ENCODE results near the gene ZNF740.
"Not testable (repeated sequence)": the region's sequence is repeated elsewhere in the genome, so short reads cannot be mapped to it uniquely, and the experiment has no call there.

ZNF740 gene

GRCh38 chr12:53174881-53175491, 5.5 kb upstream of the ZNF740 start:
- DNase-seq, result no peak

DNA sequence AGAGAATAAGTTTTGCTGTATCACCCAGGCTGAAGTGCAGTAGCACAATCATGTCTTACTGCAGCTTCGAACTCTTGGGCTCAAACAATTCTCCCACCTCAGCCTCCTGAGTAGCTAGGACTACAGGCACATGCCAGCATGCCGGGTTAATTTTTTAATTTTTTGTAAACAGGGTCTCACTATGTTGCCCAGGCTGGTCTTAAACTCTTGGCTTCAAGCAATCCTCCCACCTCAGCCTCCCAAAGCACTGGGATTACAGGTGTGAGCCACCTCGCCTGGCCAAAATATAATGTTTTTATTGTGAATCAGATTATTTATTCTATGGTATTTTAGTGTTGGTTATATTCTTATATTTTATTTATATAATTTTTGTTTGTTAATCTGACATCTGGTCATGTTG, 3.8 kb upstream of the ZNF740 start:
- no peak for DNase-seq

- DNase-seq, result not testable (repeated sequence)
Observed at GRCh38 chr12:53177447-53177846, 3.1 kb upstream of the ZNF740 start.

DNA sequence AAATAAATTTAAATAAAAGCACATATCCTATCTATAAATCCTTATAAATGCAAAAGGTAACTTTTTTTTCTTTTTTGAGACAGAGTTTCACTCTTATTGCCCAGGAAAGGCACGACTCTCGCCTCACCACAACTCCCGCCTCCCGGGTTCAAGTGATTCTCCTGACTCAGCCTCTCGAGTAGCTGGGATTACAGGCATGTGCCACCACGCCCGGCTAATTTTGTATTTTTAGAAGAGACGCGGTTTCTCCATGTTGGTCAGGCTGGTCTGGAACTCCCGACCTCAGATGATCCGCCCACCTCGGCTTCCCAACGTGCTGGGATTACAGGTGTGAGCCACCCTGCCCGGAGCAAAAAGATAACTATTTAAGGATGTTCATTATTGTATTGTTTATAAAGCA, 1.7 kb upstream of the ZNF740 start:
- DNase-seq, result not testable (repeated sequence)

DNA sequence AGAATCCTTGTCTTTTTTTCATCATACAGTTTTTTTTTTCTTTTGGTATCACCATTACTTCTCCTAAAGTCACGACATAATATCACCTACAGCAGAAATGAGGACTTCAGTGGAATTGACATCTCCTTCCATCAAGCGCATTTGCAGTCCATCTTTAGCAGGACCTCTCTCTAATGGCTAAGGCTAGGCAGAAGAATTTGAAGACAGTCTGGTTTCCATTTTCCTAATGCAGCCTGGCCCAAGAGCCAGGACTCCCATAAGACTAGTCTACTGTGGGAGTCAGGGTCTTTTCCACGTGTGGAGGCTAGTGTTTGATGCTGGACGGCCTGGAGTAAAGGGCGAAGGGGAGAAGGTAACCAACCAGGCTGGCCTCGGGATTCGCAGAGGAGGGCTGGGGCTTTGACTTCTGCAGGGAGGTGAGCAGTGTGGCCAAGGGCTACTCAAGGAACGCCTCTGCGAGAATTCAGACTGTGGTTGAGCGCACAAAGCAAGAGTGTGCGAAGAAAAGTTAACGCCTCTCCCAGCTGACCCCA, 769 bp upstream of the ZNF740 start:
- no peak for DNase-seq

- DNase-seq, result peak; percentile 71
Observed at GRCh38 chr12:53180931-53181645, 566 bp downstream of the ZNF740 start.

GRCh38 chr12:53181935-53182334, 1.4 kb downstream of the ZNF740 start:
- DNase-seq, result no peak

DNA sequence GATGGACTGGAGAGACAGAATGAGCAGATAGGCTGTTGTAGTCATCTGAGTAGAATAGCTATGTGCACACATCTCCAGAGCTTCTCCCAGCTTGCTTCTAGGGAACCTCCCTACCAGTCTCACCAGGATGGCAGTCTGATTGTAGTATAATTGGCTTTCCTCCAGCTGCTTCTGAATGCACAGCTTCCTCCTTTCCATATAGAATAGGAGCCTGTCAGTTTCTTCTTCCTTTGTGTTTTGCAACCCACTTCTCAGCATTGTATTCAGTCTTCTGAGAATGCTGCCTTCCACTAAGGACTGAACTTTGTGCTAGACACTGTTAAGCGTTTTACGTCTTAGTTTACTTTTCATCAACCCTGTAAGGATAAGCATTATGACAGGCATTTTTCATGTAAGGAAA, 2.4 kb downstream of the ZNF740 start:
- no peak for DNase-seq

GRCh38 chr12:53184828-53185227, 4.3 kb downstream of the ZNF740 start:
- no peak for DNase-seq

- DNase-seq, result no peak
Observed at GRCh38 chr12:53185582-53186153, 5.1 kb downstream of the ZNF740 start.

GRCh38 chr12:53186745-53187144, 6.2 kb downstream of the ZNF740 start:
- DNase-seq, result no peak

- no peak for DNase-seq
Observed at GRCh38 chr12:53187145-53187899, 6.8 kb downstream of the ZNF740 start.

DNA sequence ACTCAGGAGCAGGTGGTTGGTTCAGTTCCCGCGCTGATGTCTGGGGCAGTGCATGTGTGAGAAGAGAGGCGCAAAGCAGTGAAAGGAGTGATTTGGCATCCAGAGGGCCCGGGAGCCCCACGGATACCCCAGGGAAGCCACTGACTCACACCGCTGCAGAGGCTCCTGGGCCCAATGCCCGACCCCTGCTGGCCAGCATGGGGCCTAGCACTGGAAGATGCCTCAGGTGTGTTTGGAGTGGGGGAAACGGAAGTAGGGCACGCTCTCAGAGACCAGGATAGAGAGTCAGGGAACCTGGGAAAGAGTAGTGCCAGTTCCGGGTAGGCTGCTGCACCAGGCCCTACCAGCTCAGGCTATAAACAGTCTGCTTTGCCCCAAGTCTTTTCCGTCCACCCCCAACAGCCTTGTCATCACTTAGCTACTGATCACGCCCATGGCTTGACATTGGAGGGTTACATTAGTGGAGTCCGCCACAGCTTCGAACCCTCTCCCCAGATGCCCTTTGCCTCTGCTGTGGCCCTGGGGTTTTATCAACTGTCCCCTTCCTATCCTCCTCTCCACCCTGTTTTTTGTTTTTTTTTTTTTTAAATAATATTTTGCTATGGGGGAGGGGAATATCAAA, 9.7 kb downstream of the ZNF740 start:
- DNase-seq, result peak; percentile 52

- no peak for DNase-seq
Observed at GRCh38 chr12:53191096-53191884, 10.8 kb downstream of the ZNF740 start.

DNA sequence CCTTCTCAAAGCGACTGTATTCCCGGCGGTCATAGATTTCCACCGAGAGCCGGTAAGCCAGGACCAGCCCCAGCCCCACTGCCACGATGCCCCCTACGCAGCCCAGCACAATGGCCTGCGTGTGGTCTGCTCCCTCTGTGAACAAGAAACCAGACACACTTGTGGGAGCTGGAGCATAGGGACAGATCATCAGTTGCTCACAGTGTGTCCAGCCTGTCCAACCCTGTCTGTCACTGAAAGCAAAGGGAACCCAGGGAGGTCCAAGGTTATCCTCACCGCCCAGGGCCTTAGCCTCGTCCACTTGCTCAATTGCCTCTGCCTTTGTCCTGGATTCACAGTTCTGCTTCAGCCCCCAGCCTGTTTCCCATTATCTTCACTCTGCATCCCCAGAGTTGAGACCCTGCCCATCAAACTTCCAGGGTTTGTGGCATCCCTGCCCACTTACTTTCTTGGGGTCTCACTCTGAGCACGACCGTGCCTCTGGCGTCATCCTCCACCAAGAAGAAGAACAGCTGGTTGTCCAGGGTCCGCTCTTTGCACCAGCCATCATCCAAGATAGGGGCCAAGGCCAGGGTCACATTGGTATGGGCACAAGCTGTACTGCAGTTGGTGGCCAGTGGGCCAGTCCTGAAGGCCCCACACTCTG, 11.5 kb downstream of the ZNF740 start:
- no peak for DNase-seq

DNA sequence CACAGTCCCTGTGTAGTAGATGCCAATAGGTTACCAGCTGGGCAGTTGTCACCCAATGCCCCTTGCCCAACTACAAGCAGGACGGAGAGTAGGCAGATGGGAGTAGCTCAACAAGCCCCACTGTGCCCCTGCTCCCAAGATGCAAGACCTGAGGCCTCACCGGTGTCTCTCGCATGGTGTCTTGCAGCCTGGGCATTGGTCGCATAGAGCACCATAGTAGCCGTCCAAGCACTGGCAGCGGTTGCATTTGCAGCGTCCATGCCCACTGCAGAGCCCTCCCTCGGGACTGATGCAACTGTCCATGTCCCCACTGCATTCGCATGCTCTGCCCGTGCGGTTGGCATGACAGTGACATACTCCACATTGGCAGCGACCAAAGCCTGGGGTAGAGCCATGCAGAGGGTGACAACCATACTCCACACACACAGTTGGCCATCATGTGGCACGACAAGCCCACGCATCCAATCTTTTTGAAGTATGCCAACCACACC, 12.1 kb downstream of the ZNF740 start:
- no peak for DNase-seq

GRCh38 chr12:53193040-53193439, 12.5 kb downstream of the ZNF740 start:
- no peak for DNase-seq

DNA sequence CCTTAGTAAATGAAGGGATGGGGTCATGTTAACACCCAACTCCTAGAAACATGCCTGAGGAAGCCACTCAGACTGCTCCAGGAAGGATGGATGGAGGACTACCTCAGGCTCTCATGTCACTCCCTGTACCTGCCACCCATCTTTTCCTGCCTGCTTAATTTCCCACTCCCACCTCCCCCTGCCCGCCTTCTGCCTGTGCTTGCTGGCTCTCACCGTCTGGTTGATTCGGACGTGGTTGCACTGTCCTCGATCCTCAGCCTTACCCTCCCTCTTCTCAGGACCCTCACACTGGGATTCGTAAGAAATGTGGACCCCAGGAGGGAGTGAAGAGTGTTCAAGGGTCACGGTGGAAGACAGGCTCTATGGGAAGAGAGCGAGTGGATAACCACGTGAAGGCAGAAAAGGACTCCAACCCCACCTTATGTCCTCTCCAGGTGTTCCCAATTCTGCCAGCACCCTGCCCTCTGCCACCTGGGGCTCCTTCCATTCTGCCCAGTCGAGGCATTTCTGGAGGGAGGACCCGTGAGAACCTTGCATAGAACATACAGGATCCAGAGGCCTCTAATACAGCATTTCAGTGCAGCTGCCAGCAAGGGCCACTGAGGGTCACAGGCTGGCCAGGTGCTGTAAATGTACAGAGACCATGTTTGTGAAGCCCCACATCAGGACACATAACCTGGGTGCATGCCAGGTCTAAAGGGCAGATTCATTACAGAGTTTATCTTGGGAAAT, 13.6 kb downstream of the ZNF740 start:
- no peak for DNase-seq

DNA sequence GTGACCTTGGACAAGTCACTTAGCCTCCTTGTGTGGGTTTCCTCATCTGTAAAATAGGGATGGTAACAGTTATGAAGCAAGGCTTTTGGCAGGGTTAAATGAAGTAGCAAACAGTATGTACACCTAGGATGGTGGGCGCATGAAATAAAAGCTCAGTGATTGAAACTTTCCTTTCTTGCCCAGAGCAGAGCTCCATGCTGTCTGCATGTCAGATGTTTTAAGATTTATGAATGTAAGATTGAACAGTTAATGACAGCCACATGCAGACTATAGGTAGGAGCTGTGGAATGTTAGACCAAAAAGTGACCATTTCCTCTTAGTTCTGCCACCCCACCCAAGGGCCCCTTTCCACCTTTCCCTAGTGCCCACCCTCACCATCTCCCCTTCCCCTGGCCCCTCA, 14.5 kb downstream of the ZNF740 start:
- DNase-seq, result no peak

GRCh38 chr12:53195516-53196420, 15.2 kb downstream of the ZNF740 start:
- DNase-seq, result no peak
